Measurements from ENCODE around the gene MEIS1.

MEIS1 gene

DNA sequence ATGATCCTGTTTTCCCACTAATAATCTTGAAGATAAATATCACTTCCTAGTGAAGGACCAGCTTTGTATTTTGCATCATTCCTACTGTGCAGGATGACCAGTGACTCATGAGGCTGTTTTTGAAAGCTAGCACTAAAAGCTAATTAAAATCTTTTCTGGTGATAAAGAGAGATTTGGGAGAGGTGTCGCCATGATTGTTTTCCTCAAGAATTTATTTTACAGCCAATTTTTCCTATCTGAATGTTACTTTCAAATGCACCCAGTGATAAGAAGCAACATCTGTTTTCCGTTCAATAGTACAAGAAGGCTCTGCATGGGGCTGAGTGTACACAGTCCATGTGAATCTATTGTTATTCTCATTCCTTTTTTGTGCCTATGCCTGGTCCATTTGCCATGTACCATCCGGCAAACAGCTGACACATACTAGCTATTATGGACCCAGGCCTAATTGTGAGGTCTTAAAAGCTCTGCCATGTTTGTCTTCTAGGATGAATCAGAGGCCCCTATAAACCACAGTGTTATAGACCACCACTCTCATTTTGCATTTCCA lies 28.4 kb downstream of the MEIS1 start:
- TF ChIP-seq CTCF (IDR thresholded peaks at IDR 0.05; ENCODE audit: insufficient read depth, low read length, poor library complexity, severe bottlenecking) = no peak
- no peak for DNase-seq (ENCODE audit: extremely low read depth, insufficient read length)
- Histone ChIP-seq H3K4me3 (replicated peaks; ENCODE audit: low read depth, low read length) (no peak overlapping the region), H3K27me3 (replicated peaks; ENCODE audit: control insufficient read depth, insufficient read depth, low read length) (peaks cover 2% of the 10 kb centered on the region; the same call in 1 of the 2 replicates), H3K36me3 (ENCODE audit: control insufficient read depth, insufficient read depth, low read length) (no peaks in the 10 kb centered on the region)

DNA sequence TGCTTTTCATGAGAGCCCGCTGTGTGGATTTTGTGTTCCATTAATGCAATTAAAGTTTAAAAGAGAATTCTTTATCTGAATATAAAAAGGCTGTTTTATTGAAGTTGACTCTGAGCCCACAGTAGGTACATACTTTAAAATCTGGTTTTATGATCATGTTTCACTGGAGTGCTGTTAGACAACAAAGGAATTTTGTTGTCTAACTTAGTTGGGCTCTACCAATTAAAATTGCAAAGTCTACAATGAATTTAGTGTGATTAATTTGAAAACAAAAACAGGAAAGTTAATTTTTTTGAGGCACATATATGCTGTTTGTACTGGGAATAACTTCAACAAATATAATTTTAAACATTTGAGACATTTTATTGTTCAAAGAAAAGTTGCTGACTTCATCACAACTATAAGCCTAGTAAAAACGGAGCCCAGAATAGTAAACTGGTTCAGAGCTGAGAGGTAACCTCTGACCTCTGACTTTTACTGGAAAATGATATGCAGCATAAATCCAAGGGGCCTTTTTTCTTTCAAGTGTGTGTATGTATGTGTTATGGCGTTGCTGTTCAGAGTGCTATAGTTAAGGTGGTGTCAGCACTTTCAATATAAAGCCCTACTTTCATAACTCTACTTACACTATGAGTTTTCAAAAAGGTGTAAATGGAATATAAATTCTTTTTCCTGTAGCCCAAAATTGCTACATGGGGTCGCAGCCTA lies 30.2 kb downstream of the MEIS1 start:
- Histone ChIP-seq H3K27me3 (replicated peaks; ENCODE audit: control insufficient read depth, insufficient read depth, low read length) (no peaks in the 10 kb centered on the region), H3K36me3 (ENCODE audit: control insufficient read depth, insufficient read depth, low read length) (no peaks in the 10 kb centered on the region), H3K4me3 (replicated peaks; ENCODE audit: low read depth, low read length) (no peak overlapping the region)
- no peak for DNase-seq (ENCODE audit: extremely low read depth, insufficient read length)
- no peak for TF ChIP-seq CTCF (IDR thresholded peaks at IDR 0.05; ENCODE audit: insufficient read depth, low read length, poor library complexity, severe bottlenecking)

DNA sequence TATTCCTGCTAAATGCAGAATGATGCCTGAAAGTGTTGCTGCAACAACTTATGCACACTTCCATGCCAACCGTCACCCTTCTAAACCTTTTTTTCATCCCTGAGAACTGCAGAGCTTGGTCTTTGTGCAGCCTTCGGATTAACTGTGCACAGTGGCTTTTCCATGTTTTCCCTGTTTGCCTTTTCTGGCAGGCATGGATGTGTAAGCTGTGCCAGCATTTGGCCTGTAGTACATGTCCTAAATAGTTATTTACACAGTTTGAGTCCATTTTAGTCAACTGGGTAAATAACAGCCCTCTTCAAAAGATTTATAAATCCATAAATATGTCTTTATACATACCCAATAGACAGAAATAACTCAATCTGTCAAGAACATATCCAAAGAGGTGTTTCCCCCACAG lies 31.5 kb downstream of the MEIS1 start:
- TF ChIP-seq CTCF (IDR thresholded peaks at IDR 0.05; ENCODE audit: insufficient read depth, low read length, poor library complexity, severe bottlenecking) = no peak
- H3K27me3 ChIP-seq (replicated peaks; ENCODE audit: control insufficient read depth, insufficient read depth, low read length) = no peaks in the 10 kb centered on the region
- no peak for DNase-seq (ENCODE audit: extremely low read depth, insufficient read length)
- no peak overlapping the region for H3K4me3 ChIP-seq (replicated peaks; ENCODE audit: low read depth, low read length)
- no peaks in the 10 kb centered on the region for H3K36me3 ChIP-seq (ENCODE audit: control insufficient read depth, insufficient read depth, low read length)

DNA sequence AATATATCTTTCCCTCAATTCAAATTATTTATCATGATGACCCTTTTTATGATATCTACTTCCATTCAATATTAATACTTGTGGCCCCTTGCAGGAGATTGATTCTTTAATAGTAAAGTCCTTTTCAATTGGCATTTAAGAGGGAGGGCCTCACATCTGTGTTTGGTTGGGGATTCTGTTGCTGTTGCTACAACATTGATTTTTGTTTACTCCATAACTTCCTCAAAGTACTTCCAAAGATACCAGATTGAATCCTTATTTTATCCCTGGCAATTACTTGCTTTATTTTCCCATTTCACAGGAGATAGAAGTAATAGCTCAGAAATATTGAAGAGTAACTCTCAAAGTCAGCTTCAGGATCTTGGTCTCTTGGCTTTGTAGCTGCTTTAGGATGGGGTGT lies 32.8 kb downstream of the MEIS1 start:
- H3K27me3 ChIP-seq (replicated peaks; ENCODE audit: control insufficient read depth, insufficient read depth, low read length) = no peaks in the 10 kb centered on the region
- H3K4me3 ChIP-seq (replicated peaks; ENCODE audit: low read depth, low read length) = no peak overlapping the region
- TF ChIP-seq CTCF (IDR thresholded peaks at IDR 0.05; ENCODE audit: insufficient read depth, low read length, poor library complexity, severe bottlenecking) = no peak
- no peak for DNase-seq (ENCODE audit: extremely low read depth, insufficient read length)
- H3K36me3 ChIP-seq (ENCODE audit: control insufficient read depth, insufficient read depth, low read length) = no peaks in the 10 kb centered on the region

DNA sequence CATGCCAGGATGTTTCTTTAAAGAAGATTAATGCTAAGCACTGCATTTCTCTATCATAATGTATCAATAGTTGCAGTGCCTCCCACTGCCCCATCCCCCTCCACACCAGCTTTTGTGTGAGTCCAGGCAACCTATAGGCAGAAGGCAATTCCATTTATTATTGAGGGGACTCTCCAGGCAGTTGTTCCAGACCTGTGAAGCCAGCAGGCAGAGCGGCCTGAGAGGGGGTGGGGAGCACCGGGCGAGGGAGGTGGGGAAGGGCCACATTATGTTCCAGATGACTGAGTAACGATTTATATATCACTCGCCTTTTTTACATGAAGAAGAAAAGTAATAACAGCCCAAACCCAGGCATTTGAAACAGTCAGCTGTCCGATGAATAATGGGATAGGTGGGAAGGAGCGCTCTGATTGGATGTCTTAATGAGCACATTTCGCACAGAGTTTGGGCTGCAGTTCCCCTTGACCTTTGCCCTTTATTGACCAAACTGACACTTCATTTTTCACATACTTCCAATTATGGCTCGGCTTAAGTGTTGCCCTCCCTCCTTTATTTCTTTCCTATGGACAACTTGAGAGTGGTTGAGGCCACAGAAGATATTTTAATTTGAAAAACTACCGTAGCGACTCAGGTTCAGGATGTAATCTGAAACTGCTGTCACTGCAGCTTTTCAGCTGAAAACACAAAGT lies 34.4 kb downstream of the MEIS1 start:
- no peak for TF ChIP-seq CTCF (IDR thresholded peaks at IDR 0.05; ENCODE audit: insufficient read depth, low read length, poor library complexity, severe bottlenecking)
- Histone ChIP-seq H3K4me3 (replicated peaks; ENCODE audit: low read depth, low read length) (no peak overlapping the region), H3K27me3 (replicated peaks; ENCODE audit: control insufficient read depth, insufficient read depth, low read length) (no peaks in the 10 kb centered on the region), H3K36me3 (ENCODE audit: control insufficient read depth, insufficient read depth, low read length) (no peaks in the 10 kb centered on the region)
- no peak for DNase-seq (ENCODE audit: extremely low read depth, insufficient read length)

Data from GM06990 (cell line).